Adrenal gland (tissue), 5 donors: Measurements from ENCODE around the gene SNPH.

Source experiments
- CTCF ChIP-seq, 6 experiments: fragments of 450-650 bp in 4 of 6; fragments of 200-600 bp in 2 of 6; sonication (generic) in 1 of 6; IDR thresholded peaks; 1 replicate in 5 of 6; 2 replicates in 1 of 6; pipeline versions ENCODE4 v1.5.1 to v1.8.0; 2016 to 2021; ENCODE audit warnings: antibody characterized with exemption in 6 of 6, mild to moderate bottlenecking in 2 of 6, moderate library complexity in 1 of 6
- POLR2A ChIP-seq, 2 donors: fragments of 450-650 bp; IDR thresholded peaks; one replicate each; pipeline ENCODE4 v1.6.1; 2017; ENCODE audit warnings: antibody characterized with exemption in 2 of 2, mild to moderate bottlenecking in 2 of 2, moderate library complexity in 1 of 2
- donor health status: DM: no; HTN: no; CAD: no.

- TF ChIP-seq CTCF (IDR thresholded peaks at IDR 0.05) = no peak
- no peak for TF ChIP-seq POLR2A (IDR thresholded peaks at IDR 0.05)
These were observed 71.3 kb downstream of the SNPH start for GRCh38 chr20:1337441-1337840.
